ENCODE data around the gene GRID2IP. TPM values are rescaled to one million over a fixed set of nuclear protein-coding genes. Genes with fewer than 3 reads are reported as not detected.

GRID2IP gene
- 0.76 TPM for total RNA-seq
- 0.11 TPM for polyA plus RNA-seq (ENCODE audit: insufficient read depth, low read depth, low replicate concordance)
- long read RNA-seq, donor 1, result 0 reads
- long read RNA-seq, donor 2, partial matches to known transcripts, result 0 of 5 reads
- long read RNA-seq, donor 2, other reads (novel, unspliced or antisense), result 5 of 5 reads
- long read RNA-seq, donor 3, result 0 reads
- long read RNA-seq, donor 4, partial matches to known transcripts, result 37 of 43 reads
- long read RNA-seq, donor 4, other reads (novel, unspliced or antisense), result 6 of 43 reads
- long read RNA-seq, donor 5, result 0 reads
- long read RNA-seq, donor 6, result 0 reads
- long read RNA-seq, donor 7, partial matches to known transcripts, result 1 of 3 reads
- long read RNA-seq, donor 7, other reads (novel, unspliced or antisense), result 2 of 3 reads
- long read RNA-seq, donor 8, result 0 reads
- long read RNA-seq, donor 9, result 0 reads
- long read RNA-seq, donor 10, result 0 reads

DNA sequence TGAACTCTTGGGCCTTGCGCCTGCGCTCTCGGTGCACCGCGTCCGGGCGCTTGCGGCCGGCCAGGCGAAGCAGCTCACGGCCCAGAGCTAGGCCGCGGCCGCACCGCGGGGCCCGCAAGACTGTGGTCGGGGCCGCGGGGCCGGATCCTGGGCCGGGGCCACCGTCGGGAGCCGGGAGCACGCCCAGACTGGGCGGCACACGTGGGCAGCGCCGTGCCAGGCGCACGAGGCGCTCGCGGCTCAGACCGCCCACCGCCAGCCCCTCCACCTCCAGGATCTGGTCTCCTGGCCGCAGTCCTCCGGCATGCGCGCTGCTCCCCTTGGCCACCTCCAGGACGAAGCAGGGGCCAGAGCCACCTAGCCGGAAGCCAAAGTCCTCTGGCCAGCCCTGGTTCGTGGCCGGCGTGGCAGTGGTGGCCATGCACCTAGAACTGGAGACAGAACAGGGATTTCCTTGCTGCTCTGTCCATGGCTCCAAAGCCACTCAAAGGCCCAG lies at the start of gene GRID2IP:
Gene GRID2IP, minus strand, starts transcription at position 446 of the 496 bp plus-strand sequence. Its CDS starts 25 bp downstream, at position 421.
- H3K36me3 ChIP-seq (ENCODE audit: control insufficient read depth in 2 of 3, insufficient read depth in 3 of 3, low read length in 3 of 3), result no peaks in the 10 kb centered on the region
- no peak within 1 kb of the TSS for H3K27ac ChIP-seq (ENCODE audit: low read depth in 2 of 2, low read length in 2 of 2)
- intact Hi-C loops (cut with DNase I), result no loop called here
- DNase-seq, result no peak
- H3K4me3 ChIP-seq (ENCODE audit: low read length in 3 of 3), result no peak within 1 kb of the TSS
- no peaks in the 10 kb centered on the region for H3K9me3 ChIP-seq (ENCODE audit: control insufficient read depth in 2 of 3, insufficient read depth in 1 of 3, low read length in 3 of 3)
- no peak for FAIRE-seq
- no peak within 1 kb of the TSS for H3K9ac ChIP-seq (ENCODE audit: low read length in 3 of 3)
- H3K27me3 ChIP-seq (ENCODE audit: control insufficient read depth, insufficient read depth, low read length), result no peaks in the 10 kb centered on the region
- TF ChIP-seq, protein P1, sequence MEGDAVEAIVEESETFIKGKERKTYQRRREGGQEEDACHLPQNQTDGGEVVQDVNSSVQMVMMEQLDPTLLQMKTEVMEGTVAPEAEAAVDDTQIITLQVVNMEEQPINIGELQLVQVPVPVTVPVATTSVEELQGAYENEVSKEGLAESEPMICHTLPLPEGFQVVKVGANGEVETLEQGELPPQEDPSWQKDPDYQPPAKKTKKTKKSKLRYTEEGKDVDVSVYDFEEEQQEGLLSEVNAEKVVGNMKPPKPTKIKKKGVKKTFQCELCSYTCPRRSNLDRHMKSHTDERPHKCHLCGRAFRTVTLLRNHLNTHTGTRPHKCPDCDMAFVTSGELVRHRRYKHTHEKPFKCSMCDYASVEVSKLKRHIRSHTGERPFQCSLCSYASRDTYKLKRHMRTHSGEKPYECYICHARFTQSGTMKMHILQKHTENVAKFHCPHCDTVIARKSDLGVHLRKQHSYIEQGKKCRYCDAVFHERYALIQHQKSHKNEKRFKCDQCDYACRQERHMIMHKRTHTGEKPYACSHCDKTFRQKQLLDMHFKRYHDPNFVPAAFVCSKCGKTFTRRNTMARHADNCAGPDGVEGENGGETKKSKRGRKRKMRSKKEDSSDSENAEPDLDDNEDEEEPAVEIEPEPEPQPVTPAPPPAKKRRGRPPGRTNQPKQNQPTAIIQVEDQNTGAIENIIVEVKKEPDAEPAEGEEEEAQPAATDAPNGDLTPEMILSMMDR (IDR thresholded peaks at IDR 0.05; ENCODE audit: borderline replicate concordance, extremely low read depth, insufficient read depth), result no peak
- H3K4me1 ChIP-seq (ENCODE audit: control insufficient read depth in 2 of 3, insufficient read depth in 2 of 3, low read depth in 1 of 3, low read length in 3 of 3), result no peaks in the 10 kb centered on the region

DNA sequence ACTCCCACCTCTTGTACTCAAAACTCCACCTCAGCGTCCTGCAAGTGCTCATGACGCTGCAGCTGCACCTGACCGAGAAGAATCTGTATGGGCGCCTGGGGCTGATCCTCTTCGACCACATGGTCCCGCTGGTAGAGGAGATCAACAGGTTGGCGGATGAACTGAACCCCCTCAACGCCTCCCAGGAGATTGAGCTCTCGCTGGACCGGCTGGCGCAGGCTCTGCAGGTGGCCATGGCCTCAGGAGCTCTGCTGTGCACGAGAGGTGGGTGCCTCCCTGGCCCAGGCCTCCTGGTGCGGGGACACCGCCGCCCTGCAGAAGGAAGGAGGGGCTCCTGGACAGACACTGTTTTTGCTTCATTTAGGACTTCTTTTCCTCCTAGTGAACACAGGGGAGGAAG lies 48.8 kb upstream of the GRID2IP start:
- no peak overlapping the region for H3K4me3 ChIP-seq (ENCODE audit: low read length in 3 of 3)
- no peaks in the 10 kb centered on the region for H3K4me1 ChIP-seq (ENCODE audit: control insufficient read depth in 2 of 3, insufficient read depth in 2 of 3, low read depth in 1 of 3, low read length in 3 of 3)
- H3K36me3 ChIP-seq (ENCODE audit: control insufficient read depth in 2 of 3, insufficient read depth in 3 of 3, low read length in 3 of 3), result peaks cover 9 to 27% (median 10%) of the 10 kb centered on the region in 3 donors
- intact Hi-C loops (cut with DNase I), result no loop called here
- FAIRE-seq, result no peak
- TF ChIP-seq, protein P1 (IDR thresholded peaks at IDR 0.05; ENCODE audit: borderline replicate concordance, extremely low read depth, insufficient read depth), result no peak
- H3K9me3 ChIP-seq (ENCODE audit: control insufficient read depth in 2 of 3, insufficient read depth in 1 of 3, low read length in 3 of 3), result no peaks in the 10 kb centered on the region
- no peak overlapping the region for H3K9ac ChIP-seq (ENCODE audit: low read length in 3 of 3)
- no peak overlapping the region for H3K27ac ChIP-seq (ENCODE audit: low read depth in 2 of 2, low read length in 2 of 2)
- DNase-seq, result no peak
- H3K27me3 ChIP-seq (ENCODE audit: control insufficient read depth, insufficient read depth, low read length), result no peaks in the 10 kb centered on the region

DNA sequence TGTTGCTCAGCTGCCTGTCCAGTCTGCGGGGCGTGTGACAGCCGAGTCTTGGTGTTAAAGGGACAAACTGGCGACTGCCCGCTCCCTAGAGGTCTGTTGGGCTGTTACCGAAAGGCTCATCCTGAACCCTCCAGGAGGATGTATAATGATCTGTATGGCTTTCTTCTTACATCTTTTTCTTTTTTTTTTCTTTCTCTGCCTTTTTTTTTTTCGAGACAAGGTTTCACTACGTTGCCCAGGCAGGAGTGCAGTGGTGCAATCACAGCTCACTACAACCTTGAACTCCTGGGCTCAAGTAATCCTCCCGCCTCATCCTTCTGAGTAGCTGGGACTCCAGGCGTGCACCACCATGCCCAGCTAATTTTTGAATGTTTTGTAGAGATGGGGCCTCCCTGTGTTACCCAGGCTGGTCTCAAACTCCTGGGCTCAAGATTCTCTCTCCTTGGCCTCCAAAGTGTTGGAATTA lies 39.4 kb upstream of the GRID2IP start:
- H3K27me3 ChIP-seq (ENCODE audit: control insufficient read depth, insufficient read depth, low read length), result no peaks in the 10 kb centered on the region
- H3K4me1 ChIP-seq (ENCODE audit: control insufficient read depth in 2 of 3, insufficient read depth in 2 of 3, low read depth in 1 of 3, low read length in 3 of 3), result peaks cover 0 to 5% (median 4%) of the 10 kb centered on the region in 3 donors
- H3K27ac ChIP-seq (ENCODE audit: low read depth in 2 of 2, low read length in 2 of 2), result peak overlapping the region; percentile 8 to 51
- H3K36me3 ChIP-seq (ENCODE audit: control insufficient read depth in 2 of 3, insufficient read depth in 3 of 3, low read length in 3 of 3), result peaks cover 4 to 27% (median 10%) of the 10 kb centered on the region in 3 donors
- intact Hi-C loops (cut with DNase I), result no loop called here
- DNase-seq (peak in 2 of 5 donors; percentile 58 to 62), FAIRE-seq (no peak)
- H3K9ac ChIP-seq (ENCODE audit: low read length in 3 of 3), result peak overlapping the region; percentile 20 to 86 (median 45)
- peak overlapping the region; percentile 65 to 81 (median 74) for H3K4me3 ChIP-seq (ENCODE audit: low read length in 3 of 3)
- no peaks in the 10 kb centered on the region for H3K9me3 ChIP-seq (ENCODE audit: control insufficient read depth in 2 of 3, insufficient read depth in 1 of 3, low read length in 3 of 3)
- TF ChIP-seq, protein P1 (IDR thresholded peaks at IDR 0.05; ENCODE audit: borderline replicate concordance, extremely low read depth, insufficient read depth), result no peak
